NCI-H69 (cell line): ENCODE results near the gene SF3A2.

Experiments used
- DNase-seq: peaks from one replicate; lab custom pipeline; 2025; lab: John Stamatoyannopoulos, UW

The SF3A2 gene

GRCh38 chr19:2253106-2254063 is 16.8 kb downstream of the SF3A2 start:
- peak; percentile 44 for DNase-seq

- DNase-seq: no peak
Observed at GRCh38 chr19:2254064-2254872, 17.6 kb downstream of the SF3A2 start.

- DNase-seq: no peak
Observed at GRCh38 chr19:2255112-2255845, 18.7 kb downstream of the SF3A2 start.

GRCh38 chr19:2255982-2256685 is 19.5 kb downstream of the SF3A2 start, which contains the start of gene JSRP1:
JSRP1 (minus strand) TSS chr19:2256417; CDS start chr19:2255314, 1,103 bp downstream.
- DNase-seq: peak; percentile 82

GRCh38 chr19:2259336-2259735 is 22.7 kb downstream of the SF3A2 start:
- DNase-seq: no peak

GRCh38 chr19:2260341-2260805 is 23.7 kb downstream of the SF3A2 start:
- no peak for DNase-seq

GRCh38 chr19:2261438-2262172 is 25.0 kb downstream of the SF3A2 start:
- peak; percentile 42 for DNase-seq

- peak; percentile 61 for DNase-seq
Observed at GRCh38 chr19:2266183-2266993, 29.8 kb downstream of the SF3A2 start.

- no peak for DNase-seq
Observed at GRCh38 chr19:2268480-2268830, 31.8 kb downstream of the SF3A2 start.

GRCh38 chr19:2268861-2269243 is 32.2 kb downstream of the SF3A2 start:
- DNase-seq: no peak

- peak; percentile 98 for DNase-seq
Observed at GRCh38 chr19:2269244-2270156, 32.9 kb downstream of the SF3A2 start.

GRCh38 chr19:2270157-2270422 is 33.5 kb downstream of the SF3A2 start:
- peak; percentile 52 for DNase-seq

GRCh38 chr19:2270423-2271233 is 34.0 kb downstream of the SF3A2 start:
- DNase-seq: peak; percentile 86

- DNase-seq: no peak
Observed at GRCh38 chr19:2271234-2272103, 34.8 kb downstream of the SF3A2 start.

- DNase-seq: peak; percentile 70
Observed at GRCh38 chr19:2273356-2274184, 36.9 kb downstream of the SF3A2 start.

- DNase-seq: no peak
Observed at GRCh38 chr19:2274185-2274711, 37.6 kb downstream of the SF3A2 start.
